Right atrium auricular region (tissue), 2 donors: Measurements from ENCODE around the gene LIPN. TPM values are rescaled to one million over a fixed set of nuclear protein-coding genes. Genes with fewer than 3 reads are reported as not detected.

Experiments
- DNase-seq: peaks from one replicate; pipeline ENCODE4 v3.0.0-alpha.2; 2019; ENCODE audit warnings: low spot score
- H3K27ac ChIP-seq, 2 donors: fragments of 200-600 bp; sonication (generic); 1 replicate in 1 of 2; 2 replicates in 1 of 2; pipeline ENCODE4 v1.5.1; 2016 to 2019
- H3K27me3 ChIP-seq, 2 donors: fragments of 200-600 bp; sonication (generic); one replicate each; pipeline versions ENCODE4 v1.5.1 to v1.6.0; 2017 to 2019
- H3K36me3 ChIP-seq: fragments of 200-600 bp; sonication (generic); one replicate; pipeline ENCODE4 v1.5.1; 2016
- H3K4me1 ChIP-seq, 2 donors: fragments of 200-600 bp; sonication (generic); one replicate each; pipeline versions ENCODE4 v1.5.1 to v1.6.0; 2017 to 2019
- H3K4me3 ChIP-seq, 2 donors: fragments of 200-600 bp; sonication (generic); 1 replicate in 1 of 2; 2 replicates in 1 of 2; pipeline ENCODE4 v1.5.1; 2017 to 2019; ENCODE audit warnings: mild to moderate bottlenecking in 1 of 2, moderate library complexity in 1 of 2
- H3K9me3 ChIP-seq, 2 donors: fragments of 200-600 bp; sonication (generic); one replicate each; pipeline ENCODE4 v1.5.1; 2019
- total RNA-seq, 2 donors: library from RNA; depleted of rRNA; stranded (reverse); fragments of >200 nt; gene quantifications; one replicate each; pipeline ENCODE4 v1.1.0, GENCODE V29; 2016
- TF ChIP-seq, protein P1 (sequence below), 2 donors: fragments of 200-600 bp; sonication (generic); IDR thresholded peaks; one replicate each; pipeline ENCODE4 v1.5.1; 2019; ENCODE audit warnings: antibody characterized with exemption in 2 of 2

Gene LIPN
- total RNA-seq, 2 donors from 2014 or later, result not detected

DNA sequence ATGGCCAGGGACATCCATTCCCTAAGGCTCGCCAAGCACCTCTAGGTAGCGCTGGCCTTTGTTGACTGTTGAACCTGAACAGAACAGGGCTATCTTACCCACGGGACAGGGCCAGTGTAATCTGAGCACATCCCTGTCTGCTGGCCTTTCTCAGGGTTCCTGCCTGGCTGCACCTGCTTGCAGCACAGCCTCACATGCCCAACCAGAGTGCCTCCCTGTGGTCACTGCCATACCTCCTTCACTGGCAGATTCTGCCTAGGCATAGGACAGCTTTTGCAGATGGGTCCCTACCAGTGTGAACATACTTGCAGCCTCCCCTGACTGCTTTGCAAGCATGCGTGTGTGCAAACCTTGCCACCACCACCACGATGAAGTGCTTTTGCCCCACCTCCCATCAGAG, 15.8 kb upstream of the LIPN start:
- no peaks in the 10 kb centered on the region for H3K4me1 ChIP-seq
- no peak overlapping the region for H3K27ac ChIP-seq
- H3K27me3 ChIP-seq, result no peaks in the 10 kb centered on the region
- no peak overlapping the region for H3K4me3 ChIP-seq
- no peak for DNase-seq
- H3K36me3 ChIP-seq, result no peaks in the 10 kb centered on the region
- TF ChIP-seq, protein P1, sequence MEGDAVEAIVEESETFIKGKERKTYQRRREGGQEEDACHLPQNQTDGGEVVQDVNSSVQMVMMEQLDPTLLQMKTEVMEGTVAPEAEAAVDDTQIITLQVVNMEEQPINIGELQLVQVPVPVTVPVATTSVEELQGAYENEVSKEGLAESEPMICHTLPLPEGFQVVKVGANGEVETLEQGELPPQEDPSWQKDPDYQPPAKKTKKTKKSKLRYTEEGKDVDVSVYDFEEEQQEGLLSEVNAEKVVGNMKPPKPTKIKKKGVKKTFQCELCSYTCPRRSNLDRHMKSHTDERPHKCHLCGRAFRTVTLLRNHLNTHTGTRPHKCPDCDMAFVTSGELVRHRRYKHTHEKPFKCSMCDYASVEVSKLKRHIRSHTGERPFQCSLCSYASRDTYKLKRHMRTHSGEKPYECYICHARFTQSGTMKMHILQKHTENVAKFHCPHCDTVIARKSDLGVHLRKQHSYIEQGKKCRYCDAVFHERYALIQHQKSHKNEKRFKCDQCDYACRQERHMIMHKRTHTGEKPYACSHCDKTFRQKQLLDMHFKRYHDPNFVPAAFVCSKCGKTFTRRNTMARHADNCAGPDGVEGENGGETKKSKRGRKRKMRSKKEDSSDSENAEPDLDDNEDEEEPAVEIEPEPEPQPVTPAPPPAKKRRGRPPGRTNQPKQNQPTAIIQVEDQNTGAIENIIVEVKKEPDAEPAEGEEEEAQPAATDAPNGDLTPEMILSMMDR (IDR thresholded peaks at IDR 0.05), result no peak
- peaks cover 0 to 14% of the 10 kb centered on the region in 2 donors for H3K9me3 ChIP-seq

DNA sequence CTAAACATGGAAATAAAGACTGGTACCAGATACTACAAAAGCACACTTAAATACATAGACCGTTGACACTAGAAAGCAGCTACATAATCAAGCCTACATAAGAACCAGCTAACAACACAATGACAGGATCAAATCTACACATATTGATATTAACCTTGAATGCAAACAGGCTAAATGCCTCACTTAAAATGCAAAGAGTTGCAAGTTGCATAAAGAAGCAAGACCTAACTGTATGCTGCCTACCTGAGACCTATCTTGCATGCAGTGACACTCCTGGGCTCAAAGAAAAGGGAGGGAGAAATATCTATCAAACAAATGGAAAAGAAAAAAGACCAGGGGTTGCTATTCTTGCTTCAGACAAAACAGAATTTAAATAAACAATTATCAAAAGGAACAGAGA, 14.2 kb upstream of the LIPN start:
- peaks cover 0 to 18% of the 10 kb centered on the region in 2 donors for H3K9me3 ChIP-seq
- H3K36me3 ChIP-seq, result no peaks in the 10 kb centered on the region

GRCh38 chr10:88754287-88754686, 5.5 kb upstream of the LIPN start:
- Histone ChIP-seq H3K27ac (no peak overlapping the region), H3K4me1 (no peaks in the 10 kb centered on the region), H3K9me3 (peaks cover 0 to 1% of the 10 kb centered on the region in 2 donors), H3K36me3 (no peaks in the 10 kb centered on the region), H3K4me3 (no peak overlapping the region), H3K27me3 (no peaks in the 10 kb centered on the region)
- no peak for DNase-seq
- TF ChIP-seq, protein P1 (IDR thresholded peaks at IDR 0.05), result no peak

More for the DNA sequence above, 14.2 kb upstream of the LIPN start:
- H3K27me3 ChIP-seq, result no peaks in the 10 kb centered on the region
- H3K27ac ChIP-seq, result no peak overlapping the region
- DNase-seq, result no peak
- H3K4me3 ChIP-seq, result no peak overlapping the region
- H3K4me1 ChIP-seq, result no peaks in the 10 kb centered on the region
- TF ChIP-seq, protein P1 (IDR thresholded peaks at IDR 0.05), result no peak

GRCh38 chr10:88755753-88756152, 4.1 kb upstream of the LIPN start:
- no peak for DNase-seq

GRCh38 chr10:88756660-88757059, 3.2 kb upstream of the LIPN start:
- Histone ChIP-seq H3K4me1 (no peaks in the 10 kb centered on the region), H3K27ac (no peak overlapping the region), H3K4me3 (no peak overlapping the region), H3K9me3 (no peaks in the 10 kb centered on the region), H3K27me3 (no peaks in the 10 kb centered on the region), H3K36me3 (no peaks in the 10 kb centered on the region)
- TF ChIP-seq, protein P1 (IDR thresholded peaks at IDR 0.05), result no peak
- no peak for DNase-seq

More at GRCh38 chr10:88755753-88756152, 4.1 kb upstream of the LIPN start:
- H3K27me3 ChIP-seq, result no peaks in the 10 kb centered on the region
- no peak overlapping the region for H3K27ac ChIP-seq
- H3K36me3 ChIP-seq, result no peaks in the 10 kb centered on the region
- H3K9me3 ChIP-seq, result no peaks in the 10 kb centered on the region
- no peak overlapping the region for H3K4me3 ChIP-seq
- TF ChIP-seq, protein P1 (IDR thresholded peaks at IDR 0.05), result no peak
- H3K4me1 ChIP-seq, result no peaks in the 10 kb centered on the region

- DNase-seq, result no peak
Measured at GRCh38 chr10:88762906-88763305, 3.1 kb downstream of the LIPN start.

More at GRCh38 chr10:88762906-88763305, 3.1 kb downstream of the LIPN start:
- Histone ChIP-seq H3K36me3 (no peaks in the 10 kb centered on the region), H3K27me3 (no peaks in the 10 kb centered on the region), H3K9me3 (no peaks in the 10 kb centered on the region), H3K4me3 (no peak overlapping the region), H3K4me1 (no peaks in the 10 kb centered on the region), H3K27ac (no peak overlapping the region)
- TF ChIP-seq, protein P1 (IDR thresholded peaks at IDR 0.05), result no peak
